Fibroblast of lung (primary cell): ENCODE data around the gene COL4A1.

Experiments
- EZH2 ChIP-seq: IDR thresholded peaks from 2 replicates; pipeline ENCODE4 v1.5.1; 2012; ENCODE audit warnings: low read length, control low read depth, mild to moderate bottlenecking; ENCODE audit errors: missing control alignments
- TF ChIP-seq, protein P1 (sequence below), 2 donors: IDR thresholded peaks in 1 of 2; conservative IDR thresholded peaks in 1 of 2; 1 replicate in 1 of 2; 2 replicates in 1 of 2; pipeline ENCODE4 v1.5.1; 2011 to 2012; ENCODE audit warnings: low read length in 2 of 2, control low read depth in 1 of 2, inconsistent platforms in 1 of 2, low read depth in 1 of 2, mild to moderate bottlenecking in 1 of 2

GRCh38 chr13:110305001-110305400 is 2.0 kb downstream of the COL4A1 start:
- TF ChIP-seq, protein P1, sequence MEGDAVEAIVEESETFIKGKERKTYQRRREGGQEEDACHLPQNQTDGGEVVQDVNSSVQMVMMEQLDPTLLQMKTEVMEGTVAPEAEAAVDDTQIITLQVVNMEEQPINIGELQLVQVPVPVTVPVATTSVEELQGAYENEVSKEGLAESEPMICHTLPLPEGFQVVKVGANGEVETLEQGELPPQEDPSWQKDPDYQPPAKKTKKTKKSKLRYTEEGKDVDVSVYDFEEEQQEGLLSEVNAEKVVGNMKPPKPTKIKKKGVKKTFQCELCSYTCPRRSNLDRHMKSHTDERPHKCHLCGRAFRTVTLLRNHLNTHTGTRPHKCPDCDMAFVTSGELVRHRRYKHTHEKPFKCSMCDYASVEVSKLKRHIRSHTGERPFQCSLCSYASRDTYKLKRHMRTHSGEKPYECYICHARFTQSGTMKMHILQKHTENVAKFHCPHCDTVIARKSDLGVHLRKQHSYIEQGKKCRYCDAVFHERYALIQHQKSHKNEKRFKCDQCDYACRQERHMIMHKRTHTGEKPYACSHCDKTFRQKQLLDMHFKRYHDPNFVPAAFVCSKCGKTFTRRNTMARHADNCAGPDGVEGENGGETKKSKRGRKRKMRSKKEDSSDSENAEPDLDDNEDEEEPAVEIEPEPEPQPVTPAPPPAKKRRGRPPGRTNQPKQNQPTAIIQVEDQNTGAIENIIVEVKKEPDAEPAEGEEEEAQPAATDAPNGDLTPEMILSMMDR (conservative IDR thresholded peaks at IDR 0.05 in 1 of 2, IDR thresholded peaks at IDR 0.05 in 1 of 2; ENCODE audit: low read depth in 1 of 2, low read length in 2 of 2), result no peak
- no peak for TF ChIP-seq EZH2
